ENCODE measurements around the gene PGRMC2.

GRCh38 chr4:128279624-128280225 is 7.9 kb downstream of the PGRMC2 start:
- TF ChIP-seq POLR2A (IDR thresholded peaks at IDR 0.05; ENCODE audit: low read length), result no peak
- TF ChIP-seq GATA1 (IDR thresholded peaks at IDR 0.05; ENCODE audit: low read depth, low read length), result no peak

All from erythroblast (primary cell).